Right ventricle myocardium inferior (tissue), 1 donor: ENCODE data around the gene CTNNA3. TPM values are rescaled to one million over a fixed set of nuclear protein-coding genes. Genes with fewer than 3 reads are reported as not detected.

Source experiments
- ATAC-seq: fragments of 200-7000 bp; cut with Tn5 transposase; one replicate; pipeline ENCODE4 v1.9.1; 2020; ENCODE audit warnings: mild to moderate bottlenecking, moderate library complexity
- DNase-seq: peaks from one replicate; pipeline ENCODE4 v3.0.0; 2021; ENCODE audit errors: missing footprints
- intact Hi-C: fragments of 100-400 bp; cut with DNase I; formaldehyde crosslinking; loops from one replicate; pipeline ENCODE4 v1.11.0; 2022
- total RNA-seq: library from RNA; stranded (reverse); fragmentation: NEBNext Ultra II Directional; extraction: Animal tissue kit (Norgen Biotek cat#: 25700); gene quantifications from one replicate; pipeline ENCODE4 v1.2.1, GENCODE V29; 2021
- donor health status: DM: no; HTN: yes; CAD: no; lungs with severe emphysema.

Gene CTNNA3
- total RNA-seq, 1 donor from 2014 or later: 120 TPM

- DNase-seq: no peak
- no peak for ATAC-seq
- intact Hi-C loops: no loop called here
Observed at GRCh38 chr10:66784770-66785169, 911.2 kb downstream of the CTNNA3 start.

- no peak for ATAC-seq
Observed at GRCh38 chr10:66783316-66783715, 912.7 kb downstream of the CTNNA3 start.

GRCh38 chr10:66782776-66783175, 913.2 kb downstream of the CTNNA3 start:
- intact Hi-C loops: no loop called here
- ATAC-seq (no peak), DNase-seq (no peak)

More at GRCh38 chr10:66783316-66783715, 912.7 kb downstream of the CTNNA3 start:
- intact Hi-C loops: no loop called here
- no peak for DNase-seq

- ATAC-seq: no peak
- DNase-seq: no peak
Observed at GRCh38 chr10:66782144-66782543, 913.9 kb downstream of the CTNNA3 start.

GRCh38 chr10:66780796-66781195, 915.2 kb downstream of the CTNNA3 start:
- ATAC-seq: no peak
- intact Hi-C loops: no loop called here
- no peak for DNase-seq

More at GRCh38 chr10:66782144-66782543, 913.9 kb downstream of the CTNNA3 start:
- intact Hi-C loops: no loop called here

- ATAC-seq: no peak
- no peak for DNase-seq
- intact Hi-C loops: no loop called here
Observed at GRCh38 chr10:66778351-66778750, 917.6 kb downstream of the CTNNA3 start.

- intact Hi-C loops: no loop called here
- DNase-seq (no peak), ATAC-seq (no peak)
Observed at GRCh38 chr10:66777665-66778064, 918.3 kb downstream of the CTNNA3 start.

- intact Hi-C loops: no loop called here
- DNase-seq (no peak), ATAC-seq (no peak)
Observed at GRCh38 chr10:66773472-66773817, 922.5 kb downstream of the CTNNA3 start.

- intact Hi-C loops: no loop called here
- ATAC-seq: no peak
- no peak for DNase-seq
Observed at GRCh38 chr10:66772548-66773471, 923.2 kb downstream of the CTNNA3 start.

- no peak for ATAC-seq
- intact Hi-C loops: no loop called here
- DNase-seq: no peak
Observed at GRCh38 chr10:66767707-66768106, 928.3 kb downstream of the CTNNA3 start.

- ATAC-seq: no peak
- intact Hi-C loops: no loop called here
Observed at GRCh38 chr10:66762218-66762729, 933.7 kb downstream of the CTNNA3 start.

GRCh38 chr10:66760941-66761340, 935.1 kb downstream of the CTNNA3 start:
- DNase-seq: no peak
- ATAC-seq: no peak
- intact Hi-C loops: no loop called here

More at GRCh38 chr10:66762218-66762729, 933.7 kb downstream of the CTNNA3 start:
- no peak for DNase-seq

- intact Hi-C loops: no loop called here
Observed at GRCh38 chr10:66755474-66755873, 940.5 kb downstream of the CTNNA3 start.

GRCh38 chr10:66752714-66753113, 943.3 kb downstream of the CTNNA3 start:
- intact Hi-C loops: no loop called here
- no peak for ATAC-seq
- DNase-seq: no peak

More at GRCh38 chr10:66755474-66755873, 940.5 kb downstream of the CTNNA3 start:
- DNase-seq: no peak
- no peak for ATAC-seq

- DNase-seq (no peak), ATAC-seq (no peak)
- intact Hi-C loops: no loop called here
Observed at GRCh38 chr10:66748217-66748616, 947.8 kb downstream of the CTNNA3 start.

- intact Hi-C loops: no loop called here
- ATAC-seq (no peak), DNase-seq (no peak)
Observed at GRCh38 chr10:66747451-66747850, 948.5 kb downstream of the CTNNA3 start.

GRCh38 chr10:66746711-66747110, 949.3 kb downstream of the CTNNA3 start:
- no peak for DNase-seq
- ATAC-seq: no peak
- intact Hi-C loops: no loop called here

- intact Hi-C loops: no loop called here
- ATAC-seq (no peak), DNase-seq (no peak)
Observed at GRCh38 chr10:66746246-66746645, 949.7 kb downstream of the CTNNA3 start.

- ATAC-seq (no peak), DNase-seq (no peak)
- intact Hi-C loops: no loop called here
Observed at GRCh38 chr10:66744915-66745314, 951.1 kb downstream of the CTNNA3 start.

GRCh38 chr10:66737241-66737640, 958.8 kb downstream of the CTNNA3 start:
- ATAC-seq (no peak), DNase-seq (no peak)
- intact Hi-C loops: no loop called here
